WTC11 (cell line): Measurements from ENCODE around the gene BDKRB2. TPM values are rescaled to one million over a fixed set of nuclear protein-coding genes. Genes with fewer than 3 reads are reported as not detected.

ENCODE experiments used
- ATAC-seq: fragments of 200-7000 bp; cut with Tn5 transposase; 2 replicates; pipeline ENCODE4 v1.10.0; 2021; ENCODE audit warnings: mild to moderate bottlenecking, moderate library complexity
- CTCF ChIA-PET: fragments of 300-600 bp; sonication (Branson Sonifier 250); formaldehyde crosslinking; loops from one replicate; lab custom pipeline; 2021; ENCODE audit warnings: antibody characterized with exemption; lab: Charles Lee
- POLR2A ChIA-PET: fragments of 350-600 bp; sonication (Branson Sonifier 250); formaldehyde crosslinking; loops from one replicate; lab custom pipeline; 2021; ENCODE audit warnings: antibody characterized with exemption; lab: Charles Lee
- DNase-seq: peaks from one replicate; pipeline ENCODE4 v3.0.0; 2021; ENCODE audit warnings: low spot score
- H3K27ac Mint-ChIP-seq: 2 replicates; pipeline ENCODE4 v1.8.0; 2021; ENCODE audit warnings: mixed read lengths
- H3K27me3 Mint-ChIP-seq: 2 replicates; pipeline ENCODE4 v1.8.0; 2021; ENCODE audit warnings: low read depth, mild to moderate bottlenecking, moderate library complexity, mixed read lengths
- H3K36me3 Mint-ChIP-seq: 2 replicates; pipeline ENCODE4 v1.8.0; 2021; ENCODE audit warnings: mixed read lengths
- H3K4me1 Mint-ChIP-seq: 2 replicates; pipeline ENCODE4 v1.8.0; 2022; ENCODE audit warnings: mixed read lengths
- H3K4me3 Mint-ChIP-seq: 2 replicates; pipeline ENCODE4 v1.8.0; 2021; ENCODE audit warnings: mild to moderate bottlenecking, moderate library complexity, mixed read lengths
- H3K9me3 Mint-ChIP-seq: 2 replicates; pipeline ENCODE4 v1.8.0; 2021; ENCODE audit warnings: mixed read lengths
- CBFB ChIP-seq: sonication (generic); formaldehyde crosslinking; IDR thresholded peaks from 2 replicates; pipeline ENCODE4 v1.8.1; 2022; ENCODE audit warnings: mild to moderate bottlenecking, low read depth, missing genetic modification reagents
- E2F4 ChIP-seq: sonication (generic); formaldehyde crosslinking; IDR thresholded peaks from 2 replicates; pipeline ENCODE4 v1.8.1; 2022; ENCODE audit warnings: low read depth, mild to moderate bottlenecking, moderate library complexity, missing genetic modification reagents, borderline replicate concordance
- ELF4 ChIP-seq: sonication (generic); formaldehyde crosslinking; IDR thresholded peaks from 2 replicates; pipeline ENCODE4 v1.8.1; 2022; ENCODE audit warnings: low read depth, mild to moderate bottlenecking, moderate library complexity, missing genetic modification reagents
- ERG ChIP-seq: fragments of 250-450 bp; sonication (Bioruptor Pico); IDR thresholded peaks from 2 replicates; pipeline ENCODE4 v1.8.0; 2021; ENCODE audit warnings: mild to moderate bottlenecking
- FOXP1 ChIP-seq: sonication (generic); formaldehyde crosslinking; IDR thresholded peaks from 2 replicates; pipeline ENCODE4 v1.8.0; 2022; ENCODE audit warnings: missing genetic modification reagents, mild to moderate bottlenecking, moderate library complexity, borderline replicate concordance
- GABPB1 ChIP-seq: sonication (generic); formaldehyde crosslinking; IDR thresholded peaks from 2 replicates; pipeline ENCODE4 v1.8.1; 2023; ENCODE audit warnings: mild to moderate bottlenecking, missing genetic modification reagents
- IRF2 ChIP-seq: sonication (generic); formaldehyde crosslinking; IDR thresholded peaks from 2 replicates; pipeline ENCODE4 v1.8.0; 2022; ENCODE audit warnings: low read depth, missing genetic modification reagents, borderline replicate concordance
- JUN ChIP-seq: sonication (generic); formaldehyde crosslinking; IDR thresholded peaks from 2 replicates; pipeline ENCODE4 v1.8.0; 2023; ENCODE audit warnings: mild to moderate bottlenecking, missing genetic modification reagents
- MAX ChIP-seq: sonication (generic); formaldehyde crosslinking; IDR thresholded peaks from 2 replicates; pipeline ENCODE4 v1.8.0; 2022; ENCODE audit warnings: mild to moderate bottlenecking, missing genetic modification reagents
- MXD4 ChIP-seq: fragments of 250-450 bp; sonication (Bioruptor Pico); IDR thresholded peaks from 2 replicates; pipeline ENCODE4 v1.8.0; 2021; ENCODE audit warnings: mild to moderate bottlenecking, moderate library complexity, borderline replicate concordance
- NFATC4 ChIP-seq: fragments of 250-450 bp; sonication (Bioruptor Pico); IDR thresholded peaks from 2 replicates; pipeline ENCODE4 v1.9.0; 2021; ENCODE audit warnings: mild to moderate bottlenecking
- NR1H2 ChIP-seq: sonication (generic); formaldehyde crosslinking; IDR thresholded peaks from 2 replicates; pipeline ENCODE4 v1.9.0; 2021; ENCODE audit warnings: mild to moderate bottlenecking, moderate library complexity, missing genetic modification reagents
- PREB ChIP-seq: sonication (generic); formaldehyde crosslinking; IDR thresholded peaks from 2 replicates; pipeline ENCODE4 v1.8.1; 2022; ENCODE audit warnings: mild to moderate bottlenecking, missing genetic modification reagents, moderate library complexity, borderline replicate concordance
- SOX15 ChIP-seq: fragments of 250-450 bp; sonication (Bioruptor Pico); IDR thresholded peaks from 2 replicates; pipeline ENCODE4 v1.9.0; 2021; ENCODE audit warnings: mild to moderate bottlenecking
- TCF7 ChIP-seq: sonication (generic); formaldehyde crosslinking; IDR thresholded peaks from 2 replicates; pipeline ENCODE4 v1.8.0; 2022; ENCODE audit warnings: mild to moderate bottlenecking, low read depth, missing genetic modification reagents, moderate library complexity
- USF1 ChIP-seq: sonication (generic); formaldehyde crosslinking; IDR thresholded peaks from 2 replicates; pipeline ENCODE4 v1.8.0; 2022; ENCODE audit warnings: mild to moderate bottlenecking, missing genetic modification reagents
- USF2 ChIP-seq: sonication (generic); formaldehyde crosslinking; IDR thresholded peaks from 2 replicates; pipeline ENCODE4 v1.8.1; 2023; ENCODE audit warnings: mild to moderate bottlenecking, missing genetic modification reagents, moderate library complexity
- ZBTB21 ChIP-seq: sonication (generic); formaldehyde crosslinking; IDR thresholded peaks from 2 replicates; pipeline ENCODE4 v1.8.1; 2023; ENCODE audit warnings: mild to moderate bottlenecking, missing genetic modification reagents, borderline replicate concordance
- ZNF121 ChIP-seq: sonication (generic); formaldehyde crosslinking; IDR thresholded peaks from 2 replicates; pipeline ENCODE4 v1.8.0; 2023; ENCODE audit warnings: missing genetic modification reagents
- ZNF232 ChIP-seq: sonication (generic); formaldehyde crosslinking; IDR thresholded peaks from 2 replicates; pipeline ENCODE4 v1.8.0; 2022; ENCODE audit warnings: mild to moderate bottlenecking, missing genetic modification reagents
- ZNF532 ChIP-seq: fragments of 250-450 bp; sonication (Bioruptor Pico); IDR thresholded peaks from 2 replicates; pipeline ENCODE4 v1.9.0; 2021; ENCODE audit warnings: mild to moderate bottlenecking, borderline replicate concordance
- total RNA-seq: library from RNA; stranded (reverse); gene quantifications from 3 replicates; pipeline ENCODE4 v1.2.3, GENCODE V29; 2021
- TF ChIP-seq, protein P1 (sequence below): sonication (generic); formaldehyde crosslinking; IDR thresholded peaks from 2 replicates; pipeline ENCODE4 v1.8.0; 2022; ENCODE audit warnings: missing genetic modification reagents

Gene BDKRB2
- total RNA-seq, 1 experiment from 2014 or later = 0.17 TPM

- TF ChIP-seq USF2 (CRISPR knock-in tag) (no peak), CBFB (no peak), ERG (CRISPR knock-in tag) (no peak), ZNF121 (CRISPR knock-in tag) (no peak), FOXP1 (no peak), NR1H2 (CRISPR knock-in tag) (no peak), ZNF232 (CRISPR knock-in tag) (no peak), E2F4 (CRISPR knock-in tag) (no peak), TCF7 (no peak), MAX (no peak), JUN (CRISPR knock-in tag) (no peak)
- TF ChIP-seq, protein P1, sequence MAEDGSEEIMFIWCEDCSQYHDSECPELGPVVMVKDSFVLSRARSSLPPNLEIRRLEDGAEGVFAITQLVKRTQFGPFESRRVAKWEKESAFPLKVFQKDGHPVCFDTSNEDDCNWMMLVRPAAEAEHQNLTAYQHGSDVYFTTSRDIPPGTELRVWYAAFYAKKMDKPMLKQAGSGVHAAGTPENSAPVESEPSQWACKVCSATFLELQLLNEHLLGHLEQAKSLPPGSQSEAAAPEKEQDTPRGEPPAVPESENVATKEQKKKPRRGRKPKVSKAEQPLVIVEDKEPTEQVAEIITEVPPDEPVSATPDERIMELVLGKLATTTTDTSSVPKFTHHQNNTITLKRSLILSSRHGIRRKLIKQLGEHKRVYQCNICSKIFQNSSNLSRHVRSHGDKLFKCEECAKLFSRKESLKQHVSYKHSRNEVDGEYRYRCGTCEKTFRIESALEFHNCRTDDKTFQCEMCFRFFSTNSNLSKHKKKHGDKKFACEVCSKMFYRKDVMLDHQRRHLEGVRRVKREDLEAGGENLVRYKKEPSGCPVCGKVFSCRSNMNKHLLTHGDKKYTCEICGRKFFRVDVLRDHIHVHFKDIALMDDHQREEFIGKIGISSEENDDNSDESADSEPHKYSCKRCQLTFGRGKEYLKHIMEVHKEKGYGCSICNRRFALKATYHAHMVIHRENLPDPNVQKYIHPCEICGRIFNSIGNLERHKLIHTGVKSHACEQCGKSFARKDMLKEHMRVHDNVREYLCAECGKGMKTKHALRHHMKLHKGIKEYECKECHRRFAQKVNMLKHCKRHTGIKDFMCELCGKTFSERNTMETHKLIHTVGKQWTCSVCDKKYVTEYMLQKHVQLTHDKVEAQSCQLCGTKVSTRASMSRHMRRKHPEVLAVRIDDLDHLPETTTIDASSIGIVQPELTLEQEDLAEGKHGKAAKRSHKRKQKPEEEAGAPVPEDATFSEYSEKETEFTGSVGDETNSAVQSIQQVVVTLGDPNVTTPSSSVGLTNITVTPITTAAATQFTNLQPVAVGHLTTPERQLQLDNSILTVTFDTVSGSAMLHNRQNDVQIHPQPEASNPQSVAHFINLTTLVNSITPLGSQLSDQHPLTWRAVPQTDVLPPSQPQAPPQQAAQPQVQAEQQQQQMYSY (CRISPR knock-in tag) = no peak
- TF ChIP-seq, all 79 proteins: peak for 0
Observed at GRCh38 chr14:96208739-96209138, 4.1 kb downstream of the BDKRB2 start (continued).

DNA sequence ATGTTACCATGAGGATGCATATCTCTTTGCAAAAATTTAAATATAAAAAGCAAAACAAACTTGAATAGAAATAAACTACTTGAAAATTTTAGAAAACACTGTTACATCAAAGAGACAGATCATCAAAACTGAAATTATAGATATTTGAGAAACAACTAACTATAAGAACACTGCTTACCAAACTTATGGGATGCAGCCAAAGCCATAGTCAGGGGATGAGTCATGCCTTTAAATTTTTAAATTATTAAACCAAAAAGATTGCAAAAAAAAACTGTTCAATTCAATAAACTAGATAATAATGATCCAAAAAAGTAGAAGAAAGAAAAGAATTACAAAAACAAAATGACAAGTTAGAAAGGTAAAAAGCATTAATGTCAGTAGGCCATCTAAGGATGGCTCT is 7.5 kb downstream of the BDKRB2 start:
- no peak overlapping the region for H3K27ac Mint-ChIP-seq
- peaks cover 9% of the 10 kb centered on the region for H3K36me3 Mint-ChIP-seq
- ChIA-PET CTCF (no interaction called here), POLR2A (no interaction called here)
- no peaks in the 10 kb centered on the region; the same call in 1 of the 2 replicates for H3K27me3 Mint-ChIP-seq
- H3K9me3 Mint-ChIP-seq = peaks cover 27% of the 10 kb centered on the region
- H3K4me1 Mint-ChIP-seq = no peaks in the 10 kb centered on the region
- ATAC-seq (no peak), DNase-seq (no peak)
- H3K4me3 Mint-ChIP-seq = no peak overlapping the region
- TF ChIP-seq ZBTB21 (CRISPR knock-in tag) = no peak
- no peak for TF ChIP-seq SOX15
- TF ChIP-seq PREB (CRISPR knock-in tag) = no peak
- no peak for TF ChIP-seq USF1 (CRISPR knock-in tag)
- no peak for TF ChIP-seq IRF2 (CRISPR knock-in tag)
- TF ChIP-seq ZNF532 (CRISPR knock-in tag) = no peak
- TF ChIP-seq NFATC4 (CRISPR knock-in tag) = no peak
- no peak for TF ChIP-seq ELF4 (CRISPR knock-in tag)
- TF ChIP-seq MXD4 (CRISPR knock-in tag) = no peak
- TF ChIP-seq GABPB1 (CRISPR knock-in tag) = no peak
- no peak for TF ChIP-seq USF2 (CRISPR knock-in tag)
